HG02571 (cell line): ENCODE results near the gene CELF2.

Experiments
- ATAC-seq: cut with Tn5 transposase; IDR thresholded peaks from one replicate; pipeline ENCODE4 v1.9.1; 2021; ENCODE audit warnings: mild to moderate bottlenecking, moderate library complexity; ENCODE audit not compliant: unreplicated experiment

CELF2 gene

DNA sequence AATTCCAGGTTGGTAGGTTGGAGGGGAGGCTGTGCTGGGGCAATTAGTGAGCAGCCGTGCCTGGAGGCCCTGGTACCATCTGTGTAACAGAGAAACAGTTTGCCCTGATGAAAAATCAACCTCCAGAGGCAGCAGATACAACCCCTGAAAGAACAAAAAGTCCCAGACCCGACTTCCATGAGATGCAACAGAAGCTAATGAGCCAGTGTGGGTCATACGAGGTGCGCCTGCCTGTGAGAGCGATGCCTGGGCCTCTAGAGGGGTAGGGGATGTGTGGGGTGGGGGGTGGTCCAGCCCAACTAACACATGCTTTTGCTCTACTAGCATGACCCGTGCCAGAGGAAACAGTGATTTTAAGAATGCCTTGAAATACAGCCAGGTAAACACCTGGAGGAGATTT is 39.3 kb downstream of the CELF2 start:
- no peak for ATAC-seq

DNA sequence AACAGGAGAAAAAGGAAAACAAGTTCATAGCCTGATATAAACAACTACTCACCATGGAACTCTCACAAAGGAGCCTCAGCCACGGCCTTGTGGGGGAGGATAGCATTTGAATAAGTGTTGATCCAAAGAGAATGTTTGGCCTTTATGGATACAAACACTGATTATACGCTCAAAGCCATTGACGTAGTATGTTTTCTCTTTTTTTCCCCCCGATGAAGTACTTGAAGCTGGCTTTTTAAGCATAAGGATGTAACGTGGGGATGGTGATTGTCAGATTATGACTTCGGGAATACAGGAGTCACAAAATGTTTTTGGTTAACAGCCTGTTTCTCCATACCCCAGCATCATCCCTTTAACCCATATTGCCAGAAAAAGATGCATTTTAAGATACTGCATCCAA is 39.8 kb downstream of the CELF2 start:
- no peak for ATAC-seq

DNA sequence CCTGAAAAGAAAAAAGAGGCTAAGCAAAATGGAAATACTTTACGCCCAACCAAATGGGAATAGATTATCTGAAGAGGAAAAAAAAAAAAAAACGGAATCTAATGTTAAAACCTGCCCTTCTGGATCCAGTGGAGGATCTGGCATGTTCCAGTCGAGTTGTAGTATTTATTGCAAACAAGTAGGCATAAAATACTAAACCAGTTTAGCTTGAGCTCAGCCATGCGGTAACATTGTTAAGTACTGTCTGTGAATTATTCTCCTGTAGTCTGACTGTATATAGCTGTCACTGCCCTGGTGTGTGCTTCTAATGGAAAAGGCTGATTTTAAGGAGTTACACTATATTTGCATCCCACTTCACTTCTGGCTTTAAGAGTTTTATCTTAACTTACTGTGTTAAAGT is 40.3 kb downstream of the CELF2 start:
- ATAC-seq, result no peak

DNA sequence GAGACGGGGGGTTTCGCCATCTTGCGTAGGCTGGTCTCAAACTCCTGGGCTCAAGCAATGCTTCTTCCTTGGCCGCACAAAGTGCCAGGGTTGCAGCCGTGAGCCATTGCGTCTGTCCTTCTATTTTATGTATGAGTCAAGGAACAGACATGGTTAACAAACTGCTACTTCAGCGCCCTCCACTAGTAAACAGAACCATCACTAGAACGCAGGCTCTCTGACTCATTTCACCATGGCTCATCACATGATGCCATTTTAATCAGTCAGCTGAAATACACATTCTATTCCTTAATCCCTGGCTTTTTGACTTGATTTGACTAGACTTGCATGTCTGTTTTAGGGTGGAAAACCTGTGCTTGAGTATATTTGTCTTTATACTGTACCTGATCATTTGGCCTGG is 41.3 kb downstream of the CELF2 start:
- ATAC-seq, result no peak

DNA sequence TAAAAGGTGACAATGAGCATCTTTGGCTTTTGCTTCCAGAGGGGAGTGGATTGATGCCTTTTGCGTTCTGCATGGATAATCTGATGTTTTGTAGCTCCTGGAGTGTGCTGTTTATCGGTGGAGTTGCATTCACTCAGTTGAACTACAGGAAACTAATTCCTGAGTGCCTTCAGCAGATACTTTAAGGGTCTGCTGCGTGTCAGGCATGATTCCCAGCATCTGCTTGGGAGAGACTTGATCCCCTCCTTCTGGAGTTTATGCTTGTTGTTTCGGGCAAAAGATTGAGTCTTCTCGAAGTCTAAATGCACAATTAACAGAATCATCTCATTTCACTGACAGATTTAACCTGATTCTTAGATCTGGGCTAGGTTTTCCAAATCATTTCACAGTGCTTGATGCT is 46.2 kb downstream of the CELF2 start:
- no peak for ATAC-seq

DNA sequence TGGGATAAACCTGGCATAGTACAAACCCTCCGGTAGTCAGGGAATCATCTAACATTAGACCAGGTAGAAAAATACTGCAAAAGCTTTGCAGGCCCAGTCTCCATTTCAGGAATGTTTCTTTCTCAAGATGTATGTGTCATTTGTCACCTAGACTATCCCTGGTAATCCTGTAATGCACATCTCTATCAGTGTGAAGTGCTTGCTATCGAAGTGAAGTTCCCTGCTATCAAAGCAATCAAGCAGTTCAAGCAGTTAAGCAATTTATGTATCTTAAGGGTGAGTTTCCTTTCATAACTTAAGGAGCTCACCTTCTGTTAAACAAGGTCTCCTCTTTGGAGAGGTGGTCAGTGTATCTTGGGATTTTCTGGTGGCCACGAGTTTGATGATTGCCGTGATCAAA is 47.2 kb downstream of the CELF2 start:
- no peak for ATAC-seq

DNA sequence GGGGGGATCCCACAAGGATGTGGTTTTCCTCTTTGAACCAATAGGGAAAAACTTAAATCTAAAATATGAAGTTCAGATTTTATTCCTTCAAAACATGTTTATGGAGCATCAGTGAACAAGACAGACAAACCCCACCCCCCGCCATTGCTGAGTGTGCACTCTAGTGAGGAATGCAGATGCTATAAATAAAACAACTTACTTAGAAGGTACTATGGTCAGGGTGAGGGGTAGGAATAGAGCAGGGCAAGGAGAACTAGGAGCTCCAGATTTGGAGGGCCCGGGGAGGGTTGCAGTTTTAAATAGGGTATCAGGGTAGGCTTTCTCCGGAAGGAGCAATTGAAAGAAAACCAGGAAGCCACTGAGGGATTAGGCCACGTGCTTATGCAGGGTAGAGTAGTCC is 47.9 kb downstream of the CELF2 start:
- no peak for ATAC-seq

DNA sequence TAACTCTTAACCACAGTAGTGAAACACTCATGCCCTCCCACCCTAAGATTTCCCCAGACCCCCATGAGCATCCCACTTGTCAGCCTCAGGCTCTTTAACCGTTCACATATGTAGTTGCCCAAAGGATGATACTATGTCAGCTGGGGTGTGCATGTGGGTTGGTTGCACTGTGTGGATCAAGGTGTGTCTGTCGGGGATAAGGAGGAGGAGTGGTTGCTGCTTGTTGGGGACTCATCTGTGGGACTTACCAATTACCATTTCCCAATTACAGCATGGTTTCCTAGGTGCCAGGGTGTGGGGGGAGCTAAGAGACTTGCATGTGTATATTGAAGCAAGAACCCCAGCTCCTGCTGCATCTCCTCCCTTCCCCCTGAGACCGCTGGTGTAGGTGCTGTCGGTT is 48.8 kb downstream of the CELF2 start:
- no peak for ATAC-seq

DNA sequence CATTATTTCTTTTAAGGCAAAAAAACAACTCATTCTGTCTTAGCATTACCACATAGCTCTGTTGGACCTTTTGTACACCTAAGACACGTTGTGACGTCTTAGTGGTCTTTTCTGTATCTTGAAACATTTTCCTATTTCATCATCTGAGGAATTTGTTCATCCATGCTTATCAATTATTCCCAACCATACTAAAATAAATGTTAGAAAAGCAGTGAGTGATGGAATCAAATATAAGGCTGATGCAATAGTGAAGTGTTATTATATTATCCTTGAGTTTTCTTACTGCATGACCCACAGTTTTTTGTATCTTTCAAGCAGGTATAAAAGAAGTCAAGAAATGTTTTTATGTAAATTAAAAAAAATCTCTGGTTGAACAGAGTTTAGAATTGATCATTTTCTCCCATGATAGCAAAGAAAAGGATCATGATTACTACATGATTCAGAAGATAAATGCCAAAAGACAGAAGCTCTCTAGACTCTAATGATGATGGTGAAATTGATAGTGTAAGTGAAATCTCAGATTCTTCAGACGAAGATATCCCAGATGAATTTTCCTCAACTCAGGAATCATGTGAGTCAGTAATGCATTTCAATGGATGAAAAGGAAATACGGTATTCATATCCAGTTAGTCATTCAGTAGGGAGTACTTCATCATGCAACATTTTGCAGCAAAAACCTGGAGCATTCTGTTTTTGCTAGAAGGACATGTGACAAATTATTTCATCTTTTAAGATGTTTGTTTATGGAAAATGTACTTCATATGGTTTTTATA is 51.4 kb downstream of the CELF2 start:
- no peak for ATAC-seq

DNA sequence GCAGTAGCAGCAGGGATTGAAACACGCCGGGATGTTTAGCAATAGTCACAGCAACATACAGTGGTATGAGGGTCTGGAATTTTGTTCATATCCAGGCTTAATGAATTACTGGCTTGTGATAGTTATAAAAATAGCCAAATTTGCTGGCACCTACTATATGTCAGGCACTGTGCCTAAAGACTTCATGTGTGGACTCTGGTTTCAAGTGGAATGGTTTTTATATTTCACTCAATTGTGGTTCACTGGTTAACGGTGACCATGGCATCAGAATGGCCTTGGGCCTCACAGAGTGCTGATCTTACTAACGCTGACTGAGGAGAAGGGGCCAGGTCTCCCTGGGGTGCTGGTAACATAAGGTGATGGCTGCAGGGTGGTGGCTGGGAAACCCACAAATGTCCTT is 55.7 kb downstream of the CELF2 start:
- ATAC-seq, result no peak

DNA sequence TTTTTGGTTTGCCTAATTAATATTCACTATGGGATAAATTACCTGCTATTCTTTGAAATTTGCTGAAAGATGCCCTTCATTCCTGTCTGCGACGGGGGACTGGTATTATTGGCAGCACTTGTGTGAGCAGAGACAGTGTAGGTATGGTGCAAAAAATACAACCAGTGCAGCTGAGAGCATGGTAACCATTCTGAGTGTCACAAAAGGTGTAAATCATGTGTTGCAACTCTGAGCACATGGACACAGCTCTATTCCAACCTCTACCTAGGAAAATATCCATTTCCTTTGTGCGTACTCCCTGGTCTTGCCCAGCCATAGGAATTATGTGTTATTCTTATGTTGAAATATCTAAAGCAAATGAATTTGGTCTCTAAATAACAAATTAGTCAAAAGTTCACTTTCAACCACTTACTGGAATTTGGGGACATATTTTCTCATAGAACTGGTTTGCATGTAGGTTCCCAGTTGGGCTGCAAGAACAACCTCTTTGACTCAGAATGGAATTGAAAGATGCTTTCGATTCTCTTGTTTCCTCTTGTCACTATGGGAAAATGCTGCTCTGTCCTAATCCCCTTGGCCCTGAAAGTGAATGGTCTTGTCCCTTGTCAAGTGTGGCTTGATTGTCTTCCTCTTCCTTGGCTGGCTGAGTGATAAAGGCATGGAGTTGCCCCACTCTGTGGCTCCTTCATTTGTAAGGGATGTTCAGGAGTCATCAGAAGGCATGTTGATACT is 57.0 kb downstream of the CELF2 start:
- ATAC-seq, result no peak

DNA sequence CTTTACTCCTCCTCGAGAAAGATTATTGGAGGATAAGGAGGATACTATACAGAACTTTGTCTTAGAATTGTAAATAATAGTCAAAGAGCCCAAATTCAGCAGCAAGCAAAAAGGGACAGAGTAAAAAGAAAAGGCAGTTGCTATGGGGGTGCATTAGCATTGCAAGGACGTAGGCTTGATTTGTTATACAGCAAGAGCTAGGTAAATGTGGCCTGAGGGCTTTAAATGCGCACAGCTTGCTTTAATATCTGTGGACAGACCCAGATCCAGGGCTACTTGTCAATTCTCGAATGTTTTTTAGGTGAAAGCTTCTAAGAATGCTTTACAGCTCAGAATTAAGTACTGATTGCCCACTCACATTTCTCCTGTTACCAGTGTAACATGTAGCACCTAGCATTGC is 58.5 kb downstream of the CELF2 start:
- no peak for ATAC-seq

DNA sequence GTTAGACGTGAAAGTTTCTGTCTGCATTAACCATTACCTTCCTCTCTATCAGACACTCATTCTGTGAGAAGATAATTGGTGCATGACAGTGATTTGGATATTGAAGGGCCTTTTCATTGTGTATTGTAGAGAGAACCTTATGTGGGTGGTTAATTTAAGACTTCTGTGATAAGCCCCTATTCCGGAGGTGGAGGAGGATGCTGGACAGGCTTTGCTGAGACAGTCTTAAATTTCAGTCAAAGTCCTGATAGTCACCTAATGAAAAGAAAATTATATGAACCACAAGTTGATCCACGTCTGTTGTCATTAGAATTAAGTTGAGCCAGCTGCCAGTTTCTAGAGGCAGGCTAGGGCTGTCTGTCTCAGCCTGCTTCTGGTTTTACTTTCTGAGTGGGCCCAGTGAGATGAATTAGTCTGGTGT is 62.9 kb downstream of the CELF2 start:
- ATAC-seq, result no peak

DNA sequence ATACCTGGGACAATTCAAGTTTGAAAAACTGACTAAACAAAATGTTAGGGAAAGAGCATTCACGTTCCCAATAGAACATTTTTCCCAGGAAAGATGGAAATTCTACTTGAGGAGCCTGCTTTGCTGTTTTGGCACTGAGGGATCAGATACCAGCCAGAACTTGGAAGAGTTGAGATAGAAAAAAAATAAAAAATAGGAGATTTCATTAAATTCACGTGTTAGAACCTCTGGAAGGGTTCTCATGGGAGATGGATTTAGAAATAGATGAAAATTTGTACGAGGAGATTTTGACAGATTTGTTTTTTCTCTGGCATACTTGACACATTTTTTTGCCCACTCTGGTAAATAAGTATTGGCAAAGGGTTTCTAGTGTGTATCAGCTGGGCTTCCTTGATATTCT is 63.7 kb downstream of the CELF2 start:
- no peak for ATAC-seq

DNA sequence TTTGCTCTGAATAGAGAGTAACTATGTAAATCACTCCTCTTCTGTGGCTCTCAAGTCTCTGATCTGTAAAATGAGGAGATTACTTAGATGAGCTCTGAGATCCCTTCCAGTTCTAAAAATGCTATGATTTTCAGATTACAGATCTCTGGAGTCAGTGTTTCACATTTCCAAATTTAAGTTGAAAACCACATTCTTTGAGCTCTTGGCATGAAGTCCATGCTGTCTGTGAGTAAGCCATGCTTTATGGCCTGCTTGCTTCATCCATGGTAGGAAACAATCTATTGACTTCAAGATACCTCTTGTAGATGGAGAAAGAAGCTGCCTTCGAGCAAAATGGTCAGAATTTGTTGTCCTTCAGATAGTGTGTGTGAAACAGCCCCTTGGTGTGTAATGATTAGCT is 64.9 kb downstream of the CELF2 start:
- ATAC-seq, result no peak

DNA sequence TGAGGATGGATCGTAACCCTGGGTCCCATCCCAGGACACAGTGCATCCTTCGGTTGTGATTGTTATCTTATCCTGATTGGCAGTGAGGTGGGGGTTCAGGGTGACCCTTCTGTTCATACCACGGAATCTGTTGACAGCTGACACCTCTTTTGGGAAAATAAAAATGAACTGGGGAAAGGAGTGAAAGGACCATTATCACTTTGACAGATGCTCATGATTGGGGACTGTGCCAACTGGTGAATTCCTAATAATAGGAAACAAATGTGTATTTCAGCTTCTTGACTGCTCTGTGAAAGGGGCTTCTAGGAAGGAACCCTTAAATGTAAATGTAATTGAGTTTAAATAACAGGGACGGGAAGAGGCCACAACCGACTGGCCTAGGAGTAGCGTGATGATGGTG is 65.4 kb downstream of the CELF2 start:
- no peak for ATAC-seq

DNA sequence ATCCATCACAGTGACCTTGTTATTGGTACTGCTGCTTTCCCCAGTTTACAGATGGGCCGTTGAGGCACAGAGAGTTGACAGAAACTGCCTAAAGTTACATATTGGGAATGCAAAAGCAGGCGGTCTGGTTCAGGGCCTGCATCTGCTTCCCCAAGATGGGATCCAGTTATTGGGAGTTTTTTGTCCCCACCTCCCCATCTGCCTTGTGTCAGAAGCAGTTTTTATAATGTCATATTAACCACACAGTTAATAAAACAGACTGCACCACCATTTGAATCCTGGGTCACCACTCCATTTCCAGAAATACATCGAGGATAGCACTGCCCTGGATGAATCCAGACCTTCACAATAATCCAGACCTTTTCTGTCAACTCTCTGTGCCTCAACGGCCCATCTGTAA is 67.9 kb downstream of the CELF2 start:
- no peak for ATAC-seq

DNA sequence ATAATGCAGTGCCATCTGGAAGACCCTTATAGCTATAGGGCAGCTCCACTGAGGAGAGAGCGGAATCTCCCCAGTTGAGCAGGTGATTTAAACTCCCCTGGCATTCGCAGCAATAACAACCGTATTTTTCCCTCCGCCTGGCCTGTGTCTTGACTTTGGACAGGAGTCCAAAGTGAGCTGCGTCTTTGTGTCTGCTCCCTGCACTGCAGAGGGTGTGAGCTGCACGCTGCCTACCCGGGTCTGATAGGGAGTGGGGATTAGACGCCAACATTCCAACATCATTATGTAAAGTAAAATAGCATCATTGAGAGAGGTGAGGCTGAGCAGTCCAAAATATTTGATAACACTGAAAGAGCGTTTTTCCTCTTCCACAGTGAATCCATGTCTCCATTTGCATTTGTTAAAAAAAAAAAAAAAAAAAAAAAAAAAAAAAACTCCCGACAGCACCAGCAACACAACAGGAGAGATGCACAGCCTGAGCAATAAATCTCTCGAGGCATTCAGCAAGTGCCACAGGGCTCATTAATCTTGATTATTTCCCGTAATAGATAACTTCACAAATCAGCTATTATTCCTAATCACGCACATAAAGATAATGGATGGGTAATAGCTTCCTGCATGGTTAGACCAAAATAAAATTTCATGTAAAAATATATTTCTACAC is 68.6 kb downstream of the CELF2 start:
- no peak for ATAC-seq

DNA sequence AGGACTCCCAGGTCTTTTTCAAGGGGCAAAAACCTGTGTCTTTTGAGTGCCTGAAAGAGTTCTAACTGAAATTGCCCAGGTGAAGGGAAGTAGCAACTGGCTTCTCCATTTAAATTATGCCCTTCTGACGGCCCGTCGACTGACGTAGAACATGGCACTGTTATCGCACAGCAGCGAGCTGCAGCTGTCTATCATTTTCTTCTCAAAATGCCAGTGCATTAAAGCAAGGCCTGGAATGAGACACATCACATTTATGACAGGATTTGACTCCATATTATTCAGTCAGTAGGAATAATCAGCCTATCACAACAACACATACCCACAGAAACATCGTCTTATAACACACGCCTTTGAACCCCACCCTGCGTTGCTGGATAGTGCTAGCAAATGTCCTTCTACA is 69.7 kb downstream of the CELF2 start:
- ATAC-seq, result no peak

DNA sequence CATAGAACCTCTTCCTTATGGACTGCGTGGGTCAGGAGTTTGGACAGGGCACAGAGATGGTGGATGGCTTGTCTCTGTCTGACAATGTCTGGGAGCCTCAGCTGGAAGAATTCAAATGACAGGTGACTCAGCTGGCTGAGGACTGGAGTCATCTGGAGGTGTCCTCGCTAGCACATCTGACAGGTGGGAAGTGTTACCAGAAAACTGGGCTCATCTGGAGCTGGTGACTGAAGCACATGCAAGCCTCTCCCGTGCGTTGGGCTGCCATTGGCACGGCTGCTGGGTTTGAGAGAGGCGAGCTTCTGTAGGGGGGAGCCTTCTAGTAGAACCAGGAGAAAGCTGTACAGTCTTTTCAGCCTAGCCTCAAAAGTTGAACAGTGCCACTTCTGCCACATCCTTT is 71.0 kb downstream of the CELF2 start:
- no peak for ATAC-seq

DNA sequence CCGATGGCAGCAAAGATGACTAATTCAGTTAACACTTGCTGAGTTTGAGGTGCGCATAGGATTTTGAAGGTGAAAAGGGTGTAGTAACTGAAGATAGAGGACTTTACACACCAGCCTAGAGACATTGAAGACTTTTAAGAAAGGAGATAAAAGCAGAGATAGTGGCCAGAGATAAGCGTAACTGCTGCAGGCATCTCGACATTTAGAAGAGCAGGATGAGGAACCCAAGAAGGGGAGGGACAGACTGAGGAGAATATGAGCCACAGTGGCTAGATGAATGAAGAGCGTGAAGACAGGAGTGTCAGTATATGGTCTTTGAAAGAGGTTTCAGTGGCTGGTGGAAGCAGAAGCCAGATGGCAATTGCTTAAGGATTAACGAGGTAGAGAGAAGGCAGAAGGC is 71.6 kb downstream of the CELF2 start:
- no peak for ATAC-seq

DNA sequence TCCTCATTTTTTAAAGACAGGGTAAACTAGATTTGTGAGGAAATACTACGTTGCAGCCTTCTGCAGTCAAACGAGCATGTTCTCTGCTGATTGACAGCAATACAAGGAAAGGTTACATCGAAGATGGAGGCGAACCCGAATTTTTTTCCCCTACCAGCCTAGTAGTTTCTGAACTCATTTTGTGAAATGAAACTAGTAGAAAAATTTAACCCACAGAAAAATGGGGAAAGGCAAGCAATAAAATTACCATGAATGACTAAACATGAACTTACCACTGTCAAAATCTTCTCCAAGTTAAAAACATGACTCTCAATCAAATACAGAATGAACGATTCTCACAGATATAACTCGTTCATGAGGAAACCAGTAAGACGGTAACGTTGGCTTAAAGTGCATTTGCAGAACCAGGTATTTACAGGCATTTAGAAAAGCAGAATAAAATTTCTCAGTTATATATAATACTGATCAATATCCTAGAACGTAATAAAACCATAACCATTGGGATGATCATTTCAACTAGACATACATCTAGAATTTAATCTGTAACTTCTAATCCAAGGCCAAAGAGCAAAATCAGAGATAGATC is 73.9 kb downstream of the CELF2 start:
- no peak for ATAC-seq
